ENCODE data around the gene C1orf94. TPM values are rescaled to one million over a fixed set of nuclear protein-coding genes. Genes with fewer than 3 reads are reported as not detected.

Gene C1orf94
- total RNA-seq (not detected), polyA plus RNA-seq (not detected)
- long read RNA-seq, donor 1, result 0 reads
- long read RNA-seq, donor 2, result 0 reads

- H3K9me3 ChIP-seq, result no peaks in the 10 kb centered on the region
- H3K27ac ChIP-seq, result no peak within 1 kb of the TSS
- intact Hi-C loops (cut with DNase I; ENCODE audit: low total_unique reads), result no loop called here
- no peaks in the 10 kb centered on the region for H3K36me3 ChIP-seq
- H3K27me3 ChIP-seq (replicated peaks in 1 of 7), result peaks cover 0 to 74% (median 27%) of the 10 kb centered on the region in 7 donors
- 5 to 16% (median 13%) methylated on average over 18 to 58 of the region's 58 CpGs for WGBS, 5 donors
- DNase-seq, result no peak
- H3K4me3 ChIP-seq, result peak within 1 kb of the TSS in 1 of 8 donors; percentile 27
- no peaks in the 10 kb centered on the region for H3K4me1 ChIP-seq
- TF ChIP-seq CTCF (IDR thresholded peaks at IDR 0.05 in 8 of 11, conservative IDR thresholded peaks at IDR 0.05 in 3 of 11) (no peak), POLR2AphosphoS5 (IDR thresholded peaks at IDR 0.05) (no peak), POLR2A (IDR thresholded peaks at IDR 0.05) (no peak)
These were observed at the start of gene C1orf94 for GRCh38 chr1:34176830-34177603. TSS of gene C1orf94 (plus strand) at chr1:34176907. CDS start at chr1:34177790, 883 bp downstream.

GRCh38 chr1:34127006-34128000, 49.4 kb upstream of the C1orf94 start:
- no peaks in the 10 kb centered on the region for H3K36me3 ChIP-seq
- no peak overlapping the region for H3K27ac ChIP-seq
- peaks cover 0 to 36% (median 0%) of the 10 kb centered on the region in 7 donors for H3K27me3 ChIP-seq (replicated peaks in 1 of 7)
- no peaks in the 10 kb centered on the region for H3K4me1 ChIP-seq
- WGBS, 5 donors, result 70 to 77% (median 73%) methylated on average over 15 of the region's 15 CpGs
- intact Hi-C loops (cut with DNase I; ENCODE audit: low total_unique reads), result no loop called here
- TF ChIP-seq POLR2A (IDR thresholded peaks at IDR 0.05) (no peak), POLR2AphosphoS5 (IDR thresholded peaks at IDR 0.05) (no peak), CTCF (IDR thresholded peaks at IDR 0.05 in 8 of 11, conservative IDR thresholded peaks at IDR 0.05 in 3 of 11) (no peak)
- DNase-seq, result no peak
- no peak overlapping the region for H3K4me3 ChIP-seq
- no peaks in the 10 kb centered on the region for H3K9me3 ChIP-seq

- intact Hi-C loops (cut with DNase I; ENCODE audit: low total_unique reads), result no loop called here
- WGBS, 5 donors, result 72 to 92% (median 85%) methylated on average over 12 to 13 of the region's 13 CpGs
- no peak overlapping the region for H3K27ac ChIP-seq
- TF ChIP-seq CTCF (IDR thresholded peaks at IDR 0.05 in 8 of 11, conservative IDR thresholded peaks at IDR 0.05 in 3 of 11) (no peak), POLR2A (IDR thresholded peaks at IDR 0.05) (no peak), POLR2AphosphoS5 (IDR thresholded peaks at IDR 0.05) (no peak)
- H3K9me3 ChIP-seq, result no peaks in the 10 kb centered on the region
- H3K27me3 ChIP-seq (replicated peaks in 1 of 7), result peaks cover 0 to 36% (median 0%) of the 10 kb centered on the region in 7 donors
- no peaks in the 10 kb centered on the region for H3K36me3 ChIP-seq
- DNase-seq, result no peak
- no peaks in the 10 kb centered on the region for H3K4me1 ChIP-seq
- no peak overlapping the region for H3K4me3 ChIP-seq
These were observed 48.4 kb upstream of the C1orf94 start for GRCh38 chr1:34128186-34128889.

All from spleen (tissue), 13 donors.